Sigmoid colon (tissue), 3 donors: ENCODE data around the gene NDRG4.

Experiments
- POLR2A ChIP-seq, 2 donors: fragments of 450-650 bp; IDR thresholded peaks; one replicate each; pipeline ENCODE4 v1.6.1; 2016; ENCODE audit warnings: antibody characterized with exemption in 2 of 2, mild to moderate bottlenecking in 2 of 2, moderate library complexity in 2 of 2
- TF ChIP-seq, protein P1 (sequence below), 4 experiments: fragments of 450-650 bp in 3 of 4; fragments of 200-600 bp in 1 of 4; IDR thresholded peaks; one replicate each; pipeline ENCODE4 v1.5.1; 2016 to 2019; ENCODE audit warnings: antibody characterized with exemption in 4 of 4, mild to moderate bottlenecking in 3 of 4, moderate library complexity in 2 of 4

DNA sequence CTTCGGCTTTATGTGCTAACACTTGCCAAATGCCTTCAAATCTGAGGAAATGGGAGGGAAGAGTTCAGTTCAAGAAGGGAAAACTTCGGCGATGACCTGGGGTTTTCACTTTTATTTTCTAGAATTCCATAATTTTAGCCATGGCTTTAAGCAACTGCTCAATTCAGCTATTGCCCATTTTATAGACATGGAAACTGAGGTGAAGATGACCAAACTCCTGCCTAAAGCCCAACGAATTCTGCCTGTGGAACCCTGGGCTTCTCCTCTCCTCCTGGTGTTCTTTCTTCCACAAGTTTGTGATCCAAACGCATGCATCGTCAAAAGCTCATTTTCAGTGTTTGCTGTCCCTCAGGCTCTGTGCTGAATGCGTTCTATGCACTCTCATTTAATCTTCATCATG lies 49.4 kb upstream of the NDRG4 start:
- TF ChIP-seq, protein P1, sequence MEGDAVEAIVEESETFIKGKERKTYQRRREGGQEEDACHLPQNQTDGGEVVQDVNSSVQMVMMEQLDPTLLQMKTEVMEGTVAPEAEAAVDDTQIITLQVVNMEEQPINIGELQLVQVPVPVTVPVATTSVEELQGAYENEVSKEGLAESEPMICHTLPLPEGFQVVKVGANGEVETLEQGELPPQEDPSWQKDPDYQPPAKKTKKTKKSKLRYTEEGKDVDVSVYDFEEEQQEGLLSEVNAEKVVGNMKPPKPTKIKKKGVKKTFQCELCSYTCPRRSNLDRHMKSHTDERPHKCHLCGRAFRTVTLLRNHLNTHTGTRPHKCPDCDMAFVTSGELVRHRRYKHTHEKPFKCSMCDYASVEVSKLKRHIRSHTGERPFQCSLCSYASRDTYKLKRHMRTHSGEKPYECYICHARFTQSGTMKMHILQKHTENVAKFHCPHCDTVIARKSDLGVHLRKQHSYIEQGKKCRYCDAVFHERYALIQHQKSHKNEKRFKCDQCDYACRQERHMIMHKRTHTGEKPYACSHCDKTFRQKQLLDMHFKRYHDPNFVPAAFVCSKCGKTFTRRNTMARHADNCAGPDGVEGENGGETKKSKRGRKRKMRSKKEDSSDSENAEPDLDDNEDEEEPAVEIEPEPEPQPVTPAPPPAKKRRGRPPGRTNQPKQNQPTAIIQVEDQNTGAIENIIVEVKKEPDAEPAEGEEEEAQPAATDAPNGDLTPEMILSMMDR (IDR thresholded peaks at IDR 0.05): no peak
- no peak for TF ChIP-seq POLR2A (IDR thresholded peaks at IDR 0.05)
